Thymus (tissue), 11 donors: ENCODE measurements around the gene TUBB4A. TPM values are rescaled to one million over a fixed set of nuclear protein-coding genes. Genes with fewer than 3 reads are reported as not detected.

ENCODE experiments used
- DNase-seq, 9 donors: peaks; one replicate each; pipeline ENCODE4 v3.0.0-alpha.2; 2013; ENCODE audit warnings: low spot score in 9 of 9, low read depth in 6 of 9, missing footprints in 1 of 9
- H3K27ac ChIP-seq, 2 donors: one replicate each; pipeline ENCODE4 v1.5.1; 2013; ENCODE audit warnings: control low read depth in 1 of 2, low read depth in 1 of 2, low read length in 1 of 2, mild to moderate bottlenecking in 1 of 2, moderate library complexity in 1 of 2
- H3K27me3 ChIP-seq, 2 donors: one replicate each; pipeline ENCODE4 v1.5.1; 2013; ENCODE audit warnings: low read length in 1 of 2; ENCODE audit not compliant: control insufficient read depth in 2 of 2, insufficient read depth in 1 of 2
- H3K36me3 ChIP-seq, 2 donors: one replicate each; pipeline ENCODE4 v1.5.1; 2013; ENCODE audit warnings: low read length in 1 of 2, mild to moderate bottlenecking in 1 of 2, moderate library complexity in 1 of 2; ENCODE audit not compliant: control insufficient read depth in 2 of 2, insufficient read depth in 2 of 2
- H3K4me1 ChIP-seq, 2 donors: one replicate each; pipeline ENCODE4 v1.5.1; 2013; ENCODE audit warnings: low read length in 2 of 2; ENCODE audit not compliant: control insufficient read depth in 2 of 2, insufficient read depth in 2 of 2
- H3K4me3 ChIP-seq, 2 donors: one replicate each; pipeline ENCODE4 v1.5.1; 2013; ENCODE audit warnings: low read length in 2 of 2, control low read depth in 1 of 2, mild to moderate bottlenecking in 1 of 2
- H3K9me3 ChIP-seq, 2 donors: one replicate each; pipeline ENCODE4 v1.5.1; 2013; ENCODE audit warnings: low read length in 1 of 2, mild to moderate bottlenecking in 1 of 2; ENCODE audit not compliant: control insufficient read depth in 2 of 2, insufficient read depth in 1 of 2
- WGBS: extraction: QIAGEN DNeasy Blood & Tissue Kit; methylation state at CpG from one replicate; pipeline ENCODE4 v1.1.7; 2013; 5-methylcytosine and 5-hydroxymethylcytosine counted together
- polyA plus RNA-seq: library from polyadenylated mRNA; stranded (reverse); fragments of 200-250 nt; gene quantifications from one replicate; pipeline ENCODE4 v1.2.3, GENCODE V29; 2013
- total RNA-seq: library from RNA; stranded (reverse); fragments of 120-200 nt; gene quantifications from one replicate; pipeline ENCODE4 v1.2.4, GENCODE V29; 2013
- donor health status: healthy.

The TUBB4A gene
- total and polyA plus RNA-seq, 2 donors = 0.24 to 1.1 TPM

- Histone ChIP-seq H3K9me3 (peaks cover 0 to 3% of the 10 kb centered on the region in 2 donors), H3K27ac (no peak overlapping the region), H3K4me3 (no peak overlapping the region), H3K36me3 (peaks cover 15 to 21% of the 10 kb centered on the region in 2 donors), H3K27me3 (peaks cover 6 to 38% of the 10 kb centered on the region in 2 donors), H3K4me1 (peaks cover 0 to 5% of the 10 kb centered on the region in 2 donors)
- DNase-seq = no peak
- 91% methylated on average over 21 of the region's 21 CpGs for WGBS
Measured at GRCh38 chr19:6466526-6467248, 35.4 kb downstream of the TUBB4A start.

- H3K4me3 ChIP-seq = no peak overlapping the region
- H3K4me1 ChIP-seq = peaks cover 0 to 7% of the 10 kb centered on the region in 2 donors
- 96% methylated on average over 8 of the region's 8 CpGs for WGBS
- no peak for DNase-seq
- H3K36me3 ChIP-seq = peaks cover 8 to 17% of the 10 kb centered on the region in 2 donors
- H3K9me3 ChIP-seq = peaks cover 0 to 3% of the 10 kb centered on the region in 2 donors
- no peak overlapping the region for H3K27ac ChIP-seq
- peaks cover 6 to 38% of the 10 kb centered on the region in 2 donors for H3K27me3 ChIP-seq
Measured at GRCh38 chr19:6465663-6466062, 36.4 kb downstream of the TUBB4A start.

GRCh38 chr19:6465006-6465405 is 37.1 kb downstream of the TUBB4A start:
- Histone ChIP-seq H3K9me3 (peaks cover 0 to 3% of the 10 kb centered on the region in 2 donors), H3K36me3 (peaks cover 4 to 13% of the 10 kb centered on the region in 2 donors), H3K27me3 (peaks cover 6 to 38% of the 10 kb centered on the region in 2 donors), H3K27ac (no peak overlapping the region), H3K4me3 (no peak overlapping the region), H3K4me1 (peaks cover 0 to 10% of the 10 kb centered on the region in 2 donors)
- 82% methylated on average over 9 of the region's 9 CpGs for WGBS
- no peak for DNase-seq

- no peak within 1 kb of the TSS for H3K27ac ChIP-seq
- H3K27me3 ChIP-seq = peaks cover 6 to 38% of the 10 kb centered on the region in 2 donors
- H3K36me3 ChIP-seq = peaks cover 0 to 9% of the 10 kb centered on the region in 2 donors
- H3K9me3 ChIP-seq = peaks cover 0 to 8% of the 10 kb centered on the region in 2 donors
- whole genome bisulfite sequencing = 16% methylated on average over 65 of the region's 65 CpGs
- no peak for DNase-seq
- H3K4me1 ChIP-seq = peaks cover 0 to 14% of the 10 kb centered on the region in 2 donors
- no peak within 1 kb of the TSS for H3K4me3 ChIP-seq
Measured at GRCh38 chr19:6464070-6464873, 37.8 kb downstream of the TUBB4A start, which contains the start of gene CRB3. TSS of gene CRB3 (plus strand) at chr19:6464271. CDS start at chr19:6464702, 431 bp downstream.

GRCh38 chr19:6460099-6460884 is 41.8 kb downstream of the TUBB4A start:
- DNase-seq = peak; percentile 91 to 99 (median 98)
- Histone ChIP-seq H3K36me3 (peaks cover 3 to 4% of the 10 kb centered on the region in 2 donors), H3K4me1 (peaks cover 4 to 22% of the 10 kb centered on the region in 2 donors), H3K27me3 (peaks cover 6 to 31% of the 10 kb centered on the region in 2 donors), H3K9me3 (peaks cover 0 to 11% of the 10 kb centered on the region in 2 donors), H3K4me3 (peak overlapping the region; percentile 63 to 76), H3K27ac (peak overlapping the region; percentile 67 to 78)
- under 1% methylated on average over 57 of the region's 57 CpGs for WGBS

GRCh38 chr19:6459262-6460098 is 42.6 kb downstream of the TUBB4A start, which contains the start of gene SLC25A23:
TSS of gene SLC25A23 (minus strand) at chr19:6459792. CDS start at chr19:6459628, 164 bp downstream.
- H3K36me3 ChIP-seq = peaks cover 8 to 9% of the 10 kb centered on the region in 2 donors
- peaks cover 4 to 22% of the 10 kb centered on the region in 2 donors for H3K4me1 ChIP-seq
- peak within 1 kb of the TSS; percentile 67 to 78 for H3K27ac ChIP-seq
- peak within 1 kb of the TSS; percentile 63 to 76 for H3K4me3 ChIP-seq
- DNase-seq = peak in 8 of 9 donors; percentile 29 to 80 (median 58)
- WGBS = 7% methylated on average over 70 of the region's 70 CpGs
- H3K27me3 ChIP-seq = peaks cover 5 to 23% of the 10 kb centered on the region in 2 donors
- H3K9me3 ChIP-seq = peaks cover 1 to 18% of the 10 kb centered on the region in 2 donors

GRCh38 chr19:6458695-6459261 is 43.3 kb downstream of the TUBB4A start:
- H3K4me1 ChIP-seq = peaks cover 4 to 18% of the 10 kb centered on the region in 2 donors
- 78% methylated on average over 16 of the region's 16 CpGs for WGBS
- no peak for DNase-seq

More at GRCh38 chr19:6458695-6459261, 43.3 kb downstream of the TUBB4A start:
- Histone ChIP-seq H3K4me3 (peak overlapping the region; percentile 63 to 76), H3K9me3 (peaks cover 7 to 22% of the 10 kb centered on the region in 2 donors), H3K27ac (no peak overlapping the region), H3K27me3 (peaks cover 2 to 16% of the 10 kb centered on the region in 2 donors), H3K36me3 (peaks cover 13 to 16% of the 10 kb centered on the region in 2 donors)
